Smooth muscle cell (in vitro differentiated cells): ENCODE data around the gene AADACL2. TPM values are rescaled to one million over a fixed set of nuclear protein-coding genes. Genes with fewer than 3 reads are reported as not detected.

Experiments used
- DNase-seq: peaks from one replicate; lab custom pipeline; 2025; ENCODE audit not compliant: unreplicated experiment; lab: John Stamatoyannopoulos, UW
- H2AFZ ChIP-seq: fragments of 200-600 bp; sonication (generic); 2 replicates; pipeline ENCODE4 v1.6.0; 2016; ENCODE audit warnings: antibody characterized with exemption, low read depth, mild to moderate bottlenecking
- H3F3A ChIP-seq: fragments of 200-600 bp; sonication (generic); 2 replicates; pipeline ENCODE4 v1.6.0; 2017; ENCODE audit warnings: antibody characterized with exemption, low read depth
- H3K27ac ChIP-seq: fragments of 200-600 bp; sonication (generic); 2 replicates; pipeline ENCODE4 v1.5.1; 2016; ENCODE audit warnings: low read depth, mild to moderate bottlenecking
- H3K27me3 ChIP-seq: fragments of 200-600 bp; sonication (generic); 2 replicates; pipeline ENCODE4 v1.6.1; 2016; ENCODE audit warnings: low read depth, mild to moderate bottlenecking
- H3K36me3 ChIP-seq: fragments of 200-600 bp; sonication (generic); 2 replicates; pipeline ENCODE4 v1.5.1; 2016; ENCODE audit warnings: low read depth
- H3K4me1 ChIP-seq: fragments of 200-600 bp; sonication (generic); 2 replicates; pipeline ENCODE4 v1.5.1; 2016; ENCODE audit warnings: low read depth
- H3K4me2 ChIP-seq: fragments of 200-600 bp; sonication (generic); 2 replicates; pipeline ENCODE4 v1.6.0; 2016; ENCODE audit warnings: mild to moderate bottlenecking
- H3K4me3 ChIP-seq: fragments of 200-600 bp; sonication (generic); 2 replicates; pipeline ENCODE4 v1.5.1; 2016; ENCODE audit warnings: mild to moderate bottlenecking
- H3K79me2 ChIP-seq: fragments of 200-600 bp; sonication (generic); 2 replicates; pipeline ENCODE4 v1.6.0; 2016; ENCODE audit warnings: low read depth, mild to moderate bottlenecking
- H3K9ac ChIP-seq: fragments of 200-600 bp; sonication (generic); 2 replicates; pipeline ENCODE4 v1.6.0; 2016; ENCODE audit warnings: low read depth
- H3K9me3 ChIP-seq: fragments of 200-600 bp; sonication (generic); replicated peaks from 2 replicates; pipeline ENCODE4 v1.5.1; 2016; ENCODE audit warnings: low read depth
- H4K20me1 ChIP-seq: fragments of 200-600 bp; sonication (generic); 2 replicates; pipeline ENCODE4 v1.6.0; 2016; ENCODE audit warnings: low read depth
- WGBS: methylation state at CpG from one replicate; pipeline ENCODE4 v1.1.7; 2016; ENCODE audit warnings: low lambda C conversion rate; 5-methylcytosine and 5-hydroxymethylcytosine counted together
- polyA plus RNA-seq: library from polyadenylated mRNA; unstranded; fragments of >200 nt; fragmentation: Nextera tagmentation; extraction: Ambion mirVana; gene quantifications from 2 replicates; pipeline ENCODE4 v1.2.1, GENCODE V29; 2016
- total RNA-seq: library from RNA; depleted of rRNA; stranded (reverse); fragments of >200 nt; gene quantifications from 2 replicates; pipeline ENCODE4 v1.2.3, GENCODE V29; 2014
- TF ChIP-seq, protein P1 (sequence below): fragments of 200-600 bp; sonication (generic); IDR thresholded peaks from 2 replicates; pipeline ENCODE4 v1.5.1; 2017; ENCODE audit warnings: borderline replicate concordance, mild to moderate bottlenecking, antibody characterized with exemption; ENCODE audit not compliant: insufficient read depth, poor library complexity, severe bottlenecking

AADACL2 gene
- total and polyA plus RNA-seq, 2 experiments from 2014 or later = not detected

DNA sequence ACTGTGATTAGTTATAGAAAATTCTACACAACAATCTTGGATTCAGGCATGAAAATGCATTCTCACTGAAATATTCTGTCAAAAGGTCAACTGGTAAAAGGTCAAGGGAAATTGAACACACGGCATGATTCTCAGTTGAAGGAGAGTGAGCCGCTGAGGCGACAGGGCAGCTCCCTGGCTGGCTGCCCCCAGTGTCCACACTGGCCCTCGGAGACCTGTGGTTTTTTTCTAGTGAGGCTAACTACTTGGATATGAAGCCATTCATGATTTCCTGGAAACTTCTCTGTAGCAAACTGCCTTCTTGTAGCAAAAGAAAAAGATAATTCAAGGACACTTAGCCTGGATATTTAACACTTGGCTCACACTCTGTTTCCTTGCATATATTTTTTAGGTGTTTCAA lies 37.2 kb downstream of the AADACL2 start:
- 87% methylated on average over 4 of the region's 4 CpGs for WGBS
- Histone ChIP-seq H3K9ac (no peak overlapping the region), H3K27me3 (no peaks in the 10 kb centered on the region), H2AFZ (no peak overlapping the region), H3K4me1 (no peaks in the 10 kb centered on the region), H3K79me2 (no peaks in the 10 kb centered on the region), H3K9me3 (no peaks in the 10 kb centered on the region), H3K4me2 (no peak overlapping the region), H3K4me3 (peak overlapping the region; percentile 5), H3F3A (no peaks in the 10 kb centered on the region), H3K27ac (no peak overlapping the region), H4K20me1 (no peaks in the 10 kb centered on the region), H3K36me3 (no peaks in the 10 kb centered on the region)
- no peak for DNase-seq
- TF ChIP-seq, protein P1, sequence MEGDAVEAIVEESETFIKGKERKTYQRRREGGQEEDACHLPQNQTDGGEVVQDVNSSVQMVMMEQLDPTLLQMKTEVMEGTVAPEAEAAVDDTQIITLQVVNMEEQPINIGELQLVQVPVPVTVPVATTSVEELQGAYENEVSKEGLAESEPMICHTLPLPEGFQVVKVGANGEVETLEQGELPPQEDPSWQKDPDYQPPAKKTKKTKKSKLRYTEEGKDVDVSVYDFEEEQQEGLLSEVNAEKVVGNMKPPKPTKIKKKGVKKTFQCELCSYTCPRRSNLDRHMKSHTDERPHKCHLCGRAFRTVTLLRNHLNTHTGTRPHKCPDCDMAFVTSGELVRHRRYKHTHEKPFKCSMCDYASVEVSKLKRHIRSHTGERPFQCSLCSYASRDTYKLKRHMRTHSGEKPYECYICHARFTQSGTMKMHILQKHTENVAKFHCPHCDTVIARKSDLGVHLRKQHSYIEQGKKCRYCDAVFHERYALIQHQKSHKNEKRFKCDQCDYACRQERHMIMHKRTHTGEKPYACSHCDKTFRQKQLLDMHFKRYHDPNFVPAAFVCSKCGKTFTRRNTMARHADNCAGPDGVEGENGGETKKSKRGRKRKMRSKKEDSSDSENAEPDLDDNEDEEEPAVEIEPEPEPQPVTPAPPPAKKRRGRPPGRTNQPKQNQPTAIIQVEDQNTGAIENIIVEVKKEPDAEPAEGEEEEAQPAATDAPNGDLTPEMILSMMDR = no peak

DNA sequence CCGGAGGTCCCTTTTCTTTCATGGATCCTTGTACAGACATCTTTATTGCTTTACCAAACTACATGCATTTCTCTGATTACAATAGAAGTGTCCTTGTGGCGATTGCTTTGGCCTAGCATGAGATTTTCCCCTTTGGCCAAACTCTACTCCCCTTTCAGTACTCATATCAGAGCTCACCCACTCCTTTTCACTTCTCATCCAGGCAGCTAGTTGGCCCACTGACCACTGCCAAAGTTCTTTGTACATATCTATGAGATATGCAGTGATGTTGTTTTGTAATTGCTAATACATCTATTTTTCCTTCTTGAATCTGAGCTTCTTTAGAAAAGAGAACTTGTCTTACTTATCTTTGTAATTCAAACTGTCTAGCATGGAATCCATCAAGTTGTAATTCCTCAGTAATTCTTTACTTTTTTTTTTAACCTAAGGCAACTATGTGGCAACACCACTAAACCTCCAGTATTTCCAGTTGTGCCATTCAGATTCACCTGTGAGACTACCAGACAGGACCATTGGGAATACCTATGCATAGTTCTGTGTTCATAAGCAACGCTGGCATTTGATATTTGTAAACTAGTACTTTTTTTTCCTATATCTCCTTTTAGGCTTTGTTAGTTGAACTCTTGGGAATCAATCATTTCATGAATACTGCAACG lies 39.2 kb downstream of the AADACL2 start:
- TF ChIP-seq, protein P1 = no peak
- WGBS = 92% methylated on average over 4 of the region's 4 CpGs
- DNase-seq = no peak

DNA sequence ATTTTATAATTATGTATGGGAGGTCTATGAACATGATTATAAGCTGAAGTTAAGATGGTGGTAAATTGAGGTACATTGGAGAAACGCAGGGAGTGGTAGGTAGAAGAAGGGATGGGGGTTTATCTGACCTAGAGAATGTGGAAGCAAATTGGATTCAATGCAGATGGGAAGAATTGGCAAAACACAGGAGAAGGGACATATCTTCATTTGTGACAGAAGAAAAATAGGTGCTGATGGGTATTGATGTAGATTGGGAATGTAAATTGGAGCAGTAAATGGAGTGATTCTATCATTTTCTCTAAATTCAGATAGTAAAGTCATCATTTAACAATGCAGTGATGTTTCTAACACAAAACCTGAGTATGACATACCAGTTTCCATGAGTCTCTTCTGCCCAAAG lies 40.5 kb downstream of the AADACL2 start:
- Histone ChIP-seq H4K20me1 (no peaks in the 10 kb centered on the region), H3K4me3 (no peak overlapping the region), H3F3A (no peaks in the 10 kb centered on the region), H3K27me3 (no peaks in the 10 kb centered on the region), H3K4me1 (no peaks in the 10 kb centered on the region), H2AFZ (no peak overlapping the region), H3K9me3 (no peaks in the 10 kb centered on the region), H3K9ac (no peak overlapping the region), H3K36me3 (no peaks in the 10 kb centered on the region), H3K27ac (no peak overlapping the region), H3K79me2 (no peaks in the 10 kb centered on the region), H3K4me2 (no peak overlapping the region)
- DNase-seq = no peak
- TF ChIP-seq, protein P1 = no peak
- 96% methylated on average over 1 of the region's 1 CpG for WGBS

More for the DNA sequence above, 39.2 kb downstream of the AADACL2 start:
- H3K4me3 ChIP-seq = no peak overlapping the region
- no peaks in the 10 kb centered on the region for H3F3A ChIP-seq
- no peaks in the 10 kb centered on the region for H3K79me2 ChIP-seq
- H3K4me1 ChIP-seq = no peaks in the 10 kb centered on the region
- no peaks in the 10 kb centered on the region for H3K27me3 ChIP-seq
- H4K20me1 ChIP-seq = no peaks in the 10 kb centered on the region
- no peaks in the 10 kb centered on the region for H3K36me3 ChIP-seq
- H2AFZ ChIP-seq = no peak overlapping the region
- no peak overlapping the region for H3K9ac ChIP-seq
- H3K4me2 ChIP-seq = no peak overlapping the region
- H3K9me3 ChIP-seq = no peaks in the 10 kb centered on the region
- no peak overlapping the region for H3K27ac ChIP-seq

DNA sequence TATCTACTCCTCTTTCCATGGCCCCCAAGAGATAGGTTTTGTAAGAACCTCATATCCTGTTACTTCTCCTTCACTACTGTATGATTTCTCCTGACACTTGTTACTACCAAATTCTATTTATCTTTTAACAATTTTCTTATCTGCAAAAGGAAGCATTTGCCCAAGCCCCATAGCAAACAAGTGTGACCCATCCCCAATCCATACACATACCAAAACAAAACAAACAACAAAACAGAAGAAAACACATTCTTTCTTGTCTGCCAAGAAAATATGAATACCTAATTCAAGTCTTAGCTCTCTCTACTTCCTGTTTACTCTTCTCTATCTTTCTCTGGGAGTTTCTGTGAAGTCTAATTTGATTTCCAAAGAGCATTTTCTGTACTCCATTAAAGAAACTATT lies 41.2 kb downstream of the AADACL2 start:
- Histone ChIP-seq H2AFZ (no peak overlapping the region), H3K9ac (no peak overlapping the region), H3K27me3 (no peaks in the 10 kb centered on the region), H3K4me2 (no peak overlapping the region), H3F3A (no peaks in the 10 kb centered on the region), H3K4me1 (no peaks in the 10 kb centered on the region), H3K4me3 (no peak overlapping the region), H3K27ac (no peak overlapping the region), H3K36me3 (no peaks in the 10 kb centered on the region), H3K9me3 (no peaks in the 10 kb centered on the region), H3K79me2 (no peaks in the 10 kb centered on the region), H4K20me1 (no peaks in the 10 kb centered on the region)
- TF ChIP-seq, protein P1 = no peak
- no peak for DNase-seq
